GM21737 (cell line): ENCODE data around the gene FILIP1.
"Not testable (repeated sequence)": the region's sequence is repeated elsewhere in the genome, so short reads cannot be mapped to it uniquely, and the experiment has no call there.

Experiments used
- ATAC-seq: cut with Tn5 transposase; IDR thresholded peaks from one replicate; pipeline ENCODE4 v1.9.1; 2021; ENCODE audit warnings: mild to moderate bottlenecking, moderate library complexity; ENCODE audit not compliant: unreplicated experiment

FILIP1 gene

GRCh38 chr6:75421316-75422023 is 72.1 kb downstream of the FILIP1 start:
- no peak for ATAC-seq

- ATAC-seq = no peak
Observed at GRCh38 chr6:75419980-75420379, 73.6 kb downstream of the FILIP1 start.

GRCh38 chr6:75419416-75419815 is 74.2 kb downstream of the FILIP1 start:
- no peak for ATAC-seq

- peak; percentile 98 for ATAC-seq
Observed at GRCh38 chr6:75418233-75418632, 75.4 kb downstream of the FILIP1 start.

GRCh38 chr6:75416443-75416842 is 77.2 kb downstream of the FILIP1 start:
- no peak for ATAC-seq

- no peak for ATAC-seq
Observed at GRCh38 chr6:75415804-75416203, 77.8 kb downstream of the FILIP1 start.

- no peak for ATAC-seq
Observed at GRCh38 chr6:75414445-75415021, 79.1 kb downstream of the FILIP1 start.

GRCh38 chr6:75412969-75413662 is 80.5 kb downstream of the FILIP1 start:
- ATAC-seq = no peak

GRCh38 chr6:75410564-75410963 is 83.0 kb downstream of the FILIP1 start:
- not testable (repeated sequence) for ATAC-seq

- no peak for ATAC-seq
Observed at GRCh38 chr6:75409928-75410327, 83.7 kb downstream of the FILIP1 start.

- ATAC-seq = no peak
Observed at GRCh38 chr6:75409286-75409685, 84.3 kb downstream of the FILIP1 start.

GRCh38 chr6:75403563-75404080 is 90.0 kb downstream of the FILIP1 start:
- ATAC-seq = no peak

GRCh38 chr6:75402296-75402695 is 91.3 kb downstream of the FILIP1 start:
- no peak for ATAC-seq

- no peak for ATAC-seq
Observed at GRCh38 chr6:75397656-75398465, 95.7 kb downstream of the FILIP1 start.

GRCh38 chr6:75397171-75397570 is 96.4 kb downstream of the FILIP1 start:
- ATAC-seq = no peak

GRCh38 chr6:75396005-75396800 is 97.4 kb downstream of the FILIP1 start:
- no peak for ATAC-seq

- no peak for ATAC-seq
Observed at GRCh38 chr6:75393806-75394205, 99.8 kb downstream of the FILIP1 start.

GRCh38 chr6:75391276-75391675 is 102.3 kb downstream of the FILIP1 start:
- ATAC-seq = no peak

GRCh38 chr6:75386050-75386770 is 107.4 kb downstream of the FILIP1 start:
- ATAC-seq = no peak

- ATAC-seq = no peak
Observed at GRCh38 chr6:75384116-75384515, 109.5 kb downstream of the FILIP1 start.
